Superior temporal gyrus (tissue), 1 donor: Measurements from ENCODE around the gene TRERF1.

ENCODE experiments used
- DNase-seq: peaks from one replicate; pipeline ENCODE4 v3.0.0-alpha.2; 2016; ENCODE audit errors: extremely low spot score

Gene TRERF1

GRCh38 chr6:42249279-42249678, 202.4 kb downstream of the TRERF1 start:
- no peak for DNase-seq

- no peak for DNase-seq
Measured at GRCh38 chr6:42243046-42243445, 208.7 kb downstream of the TRERF1 start.

GRCh38 chr6:42241915-42242314, 209.8 kb downstream of the TRERF1 start:
- no peak for DNase-seq

GRCh38 chr6:42239736-42240375, 211.9 kb downstream of the TRERF1 start:
- DNase-seq = no peak

GRCh38 chr6:42239333-42239732, 212.4 kb downstream of the TRERF1 start:
- no peak for DNase-seq

GRCh38 chr6:42237857-42238256, 213.9 kb downstream of the TRERF1 start:
- DNase-seq = no peak

GRCh38 chr6:42236682-42237473, 214.8 kb downstream of the TRERF1 start:
- no peak for DNase-seq

GRCh38 chr6:42236030-42236429, 215.7 kb downstream of the TRERF1 start:
- DNase-seq = no peak

GRCh38 chr6:42232035-42232434, 219.7 kb downstream of the TRERF1 start:
- no peak for DNase-seq

- no peak for DNase-seq
Measured at GRCh38 chr6:42230345-42231321, 221.1 kb downstream of the TRERF1 start.

- no peak for DNase-seq
Measured at GRCh38 chr6:42229506-42230119, 222.1 kb downstream of the TRERF1 start.

GRCh38 chr6:42228305-42228704, 223.4 kb downstream of the TRERF1 start:
- DNase-seq = no peak

- no peak for DNase-seq
Measured at GRCh38 chr6:42227173-42227850, 224.4 kb downstream of the TRERF1 start.

GRCh38 chr6:42226645-42227143, 225.0 kb downstream of the TRERF1 start:
- no peak for DNase-seq

- DNase-seq = no peak
Measured at GRCh38 chr6:42226161-42226611, 225.5 kb downstream of the TRERF1 start.

- DNase-seq = no peak
Measured at GRCh38 chr6:42225419-42225818, 226.3 kb downstream of the TRERF1 start.

GRCh38 chr6:42225029-42225339, 226.7 kb downstream of the TRERF1 start:
- no peak for DNase-seq

- no peak for DNase-seq
Measured at GRCh38 chr6:42224222-42225028, 227.3 kb downstream of the TRERF1 start.

GRCh38 chr6:42222448-42222847, 229.3 kb downstream of the TRERF1 start:
- no peak for DNase-seq

- no peak for DNase-seq
Measured at GRCh38 chr6:42221546-42221945, 230.2 kb downstream of the TRERF1 start.
